AG04449 (cell line): ENCODE measurements around the gene MYO10.
"Not testable (repeated sequence)": the region's sequence is repeated elsewhere in the genome, so short reads cannot be mapped to it uniquely, and the experiment has no call there.

Experiments used
- CTCF ChIA-PET: fragments of 350-600 bp; formaldehyde crosslinking; extraction: SDS; loops from one replicate; lab custom pipeline; 2021; ENCODE audit warnings: antibody characterized with exemption; lab: Yijun Ruan, JAX
- POLR2A ChIA-PET: fragments of 400-600, 350-600 bp; formaldehyde crosslinking; extraction: SDS; loops from one replicate; lab custom pipeline; 2020; ENCODE audit warnings: antibody characterized with exemption, inconsistent platforms; lab: Yijun Ruan, JAX
- DNase-seq: peaks from one replicate; pipeline ENCODE4 v3.0.0-alpha.2; 2010; ENCODE audit warnings: low read depth, low spot score
- H3K4me3 ChIP-seq: 2 replicates; pipeline ENCODE4 v1.5.1; 2011; ENCODE audit warnings: low read depth, mild to moderate bottlenecking, control low read depth, low read length
- CTCF ChIP-seq: IDR thresholded peaks from one replicate; pipeline ENCODE4 v1.5.1; 2011; ENCODE audit warnings: mild to moderate bottlenecking, moderate library complexity, low read length, control low read depth, inconsistent platforms; ENCODE audit not compliant: insufficient read depth; ENCODE audit errors: missing control alignments

MYO10 gene

GRCh38 chr5:16726538-16726946 lies 209.5 kb downstream of the MYO10 start:
- POLR2A ChIA-PET, result no interaction called here
- no peak overlapping the region for H3K4me3 ChIP-seq
- TF ChIP-seq CTCF, result no peak
- CTCF ChIA-PET, result interaction anchor here (1.0 to 1.9 kb wide), 2 partner anchors 13 to 18 kb away, joined by 3 to 4 read pairs; no protein-coding TSS in a partner anchor
- no peak for DNase-seq

- POLR2A ChIA-PET, result no interaction called here
- DNase-seq, result no peak
- no peak overlapping the region for H3K4me3 ChIP-seq
- no peak for TF ChIP-seq CTCF
- CTCF ChIA-PET, result interaction anchor here (0.9 to 1.0 kb wide), 2 partner anchors 17 to 465 kb away, joined by 3 read pairs; no protein-coding TSS in a partner anchor
These were observed 210.5 kb downstream of the MYO10 start for GRCh38 chr5:16725575-16725974.

- no peak overlapping the region for H3K4me3 ChIP-seq
- no peak for TF ChIP-seq CTCF
- POLR2A ChIA-PET, result no interaction called here
- no peak for DNase-seq
- CTCF ChIA-PET, result no interaction called here
These were observed 212.3 kb downstream of the MYO10 start for GRCh38 chr5:16723821-16724220.

GRCh38 chr5:16722097-16722495 lies 214.0 kb downstream of the MYO10 start:
- CTCF ChIA-PET, result interaction anchor here (0.6 to 1.0 kb wide), 2 partner anchors 10 to 13 kb away, joined by 3 read pairs; no protein-coding TSS in a partner anchor
- POLR2A ChIA-PET, result no interaction called here
- H3K4me3 ChIP-seq, result no peak overlapping the region
- TF ChIP-seq CTCF, result no peak
- DNase-seq, result no peak

GRCh38 chr5:16721151-16722096 lies 214.7 kb downstream of the MYO10 start:
- no peak for DNase-seq
- H3K4me3 ChIP-seq, result no peak overlapping the region
- no peak for TF ChIP-seq CTCF
- POLR2A ChIA-PET, result no interaction called here
- CTCF ChIA-PET, result interaction anchor here (0.6 to 1.0 kb wide), 2 partner anchors 9 to 14 kb away, joined by 3 read pairs; no protein-coding TSS in a partner anchor

GRCh38 chr5:16718036-16718435 lies 218.1 kb downstream of the MYO10 start:
- H3K4me3 ChIP-seq, CTCF ChIA-PET, DNase-seq, POLR2A ChIA-PET: not testable (repeated sequence)
